DLD1 (cell line): ENCODE results near the gene CFHR1.

ENCODE experiments used
- in situ Hi-C: cut with HindIII; loops from 2 replicates; pipeline ENCODE4 v1.10.0; 2017; ENCODE audit warnings: low sequenced_read_pairs

The CFHR1 gene

DNA sequence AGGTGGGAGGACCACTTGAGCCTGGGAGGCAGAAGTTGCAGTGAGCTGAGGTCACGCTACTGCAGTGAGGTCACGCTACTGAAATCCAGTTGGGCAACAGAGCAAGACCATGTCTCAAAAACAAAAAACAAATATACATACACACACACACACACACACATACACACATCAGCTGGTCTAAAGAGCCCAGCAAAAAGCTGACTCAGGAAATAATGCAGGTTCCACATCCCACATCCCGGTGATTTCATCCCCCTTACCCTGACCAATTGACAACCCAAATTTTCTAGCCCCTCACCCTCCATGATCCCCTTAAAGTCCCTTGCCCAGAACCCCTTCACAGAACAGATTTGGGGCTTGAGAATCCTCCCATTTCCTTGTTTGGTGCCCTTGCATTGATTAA, 56.4 kb downstream of the CFHR1 start:
- in situ Hi-C loops, result no loop called here

DNA sequence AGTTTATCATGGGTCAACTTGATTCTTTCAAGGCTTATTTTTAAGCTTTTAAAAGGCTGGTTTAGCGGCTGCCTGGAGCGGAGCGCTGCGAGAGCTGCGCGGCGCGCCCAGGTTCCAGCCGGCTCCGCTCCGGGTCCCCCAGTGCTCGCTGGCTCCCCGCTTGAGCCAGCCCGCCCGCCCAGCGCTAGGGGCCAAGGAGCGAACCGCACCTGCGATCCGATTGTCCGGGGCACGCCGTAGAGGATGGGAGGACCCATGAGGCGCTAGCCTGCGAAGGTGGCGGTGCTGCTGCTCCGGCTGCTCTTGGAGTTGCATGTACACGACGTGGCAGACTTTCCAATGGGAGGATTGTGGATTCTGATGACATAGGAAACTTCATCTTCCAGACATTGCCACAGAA, 58.4 kb downstream of the CFHR1 start:
- in situ Hi-C loops, result no loop called here
